NT2/D1 (cell line): ENCODE results near the gene BET1L.

ENCODE experiments used
- SUZ12 ChIP-seq: IDR thresholded peaks from 2 replicates; pipeline ENCODE4 v1.6.1; 2011; ENCODE audit not compliant: insufficient read length, insufficient read depth; ENCODE audit errors: extremely low read depth
- YY1 ChIP-seq: IDR thresholded peaks from 2 replicates; pipeline ENCODE4 v1.6.1; 2011; ENCODE audit not compliant: insufficient read length, insufficient read depth

GRCh38 chr11:201966-202365 lies 5.2 kb downstream of the BET1L start:
- TF ChIP-seq YY1 (no peak), SUZ12 (no peak)
